Activated CD8-positive, alpha-beta T cell treated with anti-CD3 and anti-CD28 coated beads for 36 hours (primary cell): ENCODE data around the gene EARS2. TPM values are rescaled to one million over a fixed set of nuclear protein-coding genes. Genes with fewer than 3 reads are reported as not detected.

Experiments used
- ATAC-seq: fragments of 200-7000 bp; cut with Tn5 transposase; one replicate; pipeline ENCODE4 v1.10.0; 2021; ENCODE audit warnings: mild to moderate bottlenecking, moderate library complexity
- CTCF ChIA-PET: fragments of 350-600 bp; sonication (Branson Sonifier 250); formaldehyde crosslinking; loops from one replicate; lab custom pipeline; 2021; ENCODE audit warnings: antibody characterized with exemption; lab: Charles Lee
- POLR2A ChIA-PET: fragments of 350-600 bp; sonication (Branson Sonifier 250); formaldehyde crosslinking; loops from one replicate; lab custom pipeline; 2021; ENCODE audit warnings: antibody characterized with exemption; lab: Charles Lee
- DNase-seq: peaks from one replicate; pipeline ENCODE4 v3.0.0-alpha.2; 2020
- H3K27ac Mint-ChIP-seq: one replicate; pipeline ENCODE4 v1.8.0; 2021; ENCODE audit warnings: mild to moderate bottlenecking, mixed read lengths
- H3K27me3 Mint-ChIP-seq: one replicate; pipeline ENCODE4 v1.8.0; 2021; ENCODE audit warnings: mixed read lengths
- H3K36me3 Mint-ChIP-seq: one replicate; pipeline ENCODE4 v1.8.0; 2021; ENCODE audit warnings: low read depth, mixed read lengths
- H3K4me1 Mint-ChIP-seq: one replicate; pipeline ENCODE4 v1.8.0; 2021; ENCODE audit warnings: low read depth, mixed read lengths
- H3K4me3 Mint-ChIP-seq: one replicate; pipeline ENCODE4 v1.8.0; 2021; ENCODE audit warnings: mild to moderate bottlenecking, moderate library complexity, mixed read lengths
- H3K9me3 Mint-ChIP-seq: one replicate; pipeline ENCODE4 v1.8.0; 2021; ENCODE audit warnings: mixed read lengths
- CTCF ChIP-seq: fragments of 200-600 bp; IDR thresholded peaks from one replicate; pipeline ENCODE4 v1.8.0; 2022; ENCODE audit warnings: antibody characterized with exemption, mild to moderate bottlenecking
- intact Hi-C: fragments of 100-400 bp; cut with micrococcal nuclease; formaldehyde crosslinking; loops from one replicate; pipeline ENCODE4 v1.10.0; 2022
- total RNA-seq, 2 experiments: library from RNA; stranded (reverse); gene quantifications; one replicate each; pipeline ENCODE4 v1.2.3, GENCODE V29; 2021

Gene EARS2
- total RNA-seq, 2 experiments from 2014 or later, result 25.7 to 29.1 TPM

DNA sequence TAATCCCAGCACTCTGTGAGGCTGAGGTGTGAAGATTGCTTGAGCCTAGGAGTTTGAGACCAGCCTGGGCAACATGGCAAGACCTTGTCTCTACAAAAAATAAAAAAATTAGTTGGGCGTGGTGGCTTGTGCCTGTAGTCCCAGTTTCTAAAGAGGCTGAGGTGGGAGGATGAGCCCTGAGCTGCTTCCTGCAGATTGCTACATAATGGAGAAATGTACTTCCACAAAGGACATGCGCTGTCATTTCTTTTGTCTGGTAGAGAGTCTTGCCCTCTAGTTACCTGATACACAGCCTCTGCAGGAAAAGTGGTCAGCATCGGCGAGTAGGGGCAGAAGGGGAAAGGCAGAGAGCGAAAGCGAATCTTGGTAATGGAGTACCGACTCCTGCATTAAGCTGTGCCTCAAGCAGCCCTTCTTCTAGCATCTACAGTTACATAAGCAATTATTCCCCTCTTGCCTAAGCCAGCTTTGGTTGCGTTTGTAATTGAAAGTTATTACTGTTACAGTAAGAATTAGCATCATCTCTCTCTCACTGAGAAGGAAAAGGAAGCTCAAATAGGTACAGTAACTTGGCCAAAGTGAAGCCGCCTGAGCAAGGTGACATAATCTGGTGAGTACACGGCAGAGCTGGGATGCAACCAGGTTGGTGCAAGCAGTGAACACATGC lies 28.4 kb downstream of the EARS2 start:
- no peaks in the 10 kb centered on the region for H3K27me3 Mint-ChIP-seq
- peaks cover 34% of the 10 kb centered on the region for H3K36me3 Mint-ChIP-seq
- intact Hi-C loops, result no loop called here
- H3K4me1 Mint-ChIP-seq, result no peaks in the 10 kb centered on the region
- ATAC-seq, result no peak
- ChIA-PET POLR2A (interaction anchor here (1.4 kb wide), 1 partner anchor 11 kb away, joined by 3 read pairs; no protein-coding TSS in a partner anchor), CTCF (interaction anchor here (1.5 kb wide), 1 partner anchor 11 kb away, joined by 3 read pairs; no protein-coding TSS in a partner anchor)
- no peak overlapping the region for H3K4me3 Mint-ChIP-seq
- H3K9me3 Mint-ChIP-seq, result no peaks in the 10 kb centered on the region
- no peak for TF ChIP-seq CTCF
- DNase-seq, result no peak
- H3K27ac Mint-ChIP-seq, result no peak overlapping the region

GRCh38 chr16:23527961-23528643 lies 29.0 kb downstream of the EARS2 start:
- POLR2A ChIA-PET, result interaction anchor here (1.4 kb wide), 1 partner anchor 12 kb away, joined by 3 read pairs; no protein-coding TSS in a partner anchor
- no peak for ATAC-seq
- H3K9me3 Mint-ChIP-seq, result no peaks in the 10 kb centered on the region
- no peak for TF ChIP-seq CTCF
- H3K4me1 Mint-ChIP-seq, result no peaks in the 10 kb centered on the region
- CTCF ChIA-PET, result interaction anchor here (1.5 kb wide), 1 partner anchor 11 kb away, joined by 3 read pairs; no protein-coding TSS in a partner anchor
- intact Hi-C loops, result no loop called here
- no peak for DNase-seq
- H3K27me3 Mint-ChIP-seq, result no peaks in the 10 kb centered on the region
- peaks cover 34% of the 10 kb centered on the region for H3K36me3 Mint-ChIP-seq
- H3K4me3 Mint-ChIP-seq, result no peak overlapping the region
- no peak overlapping the region for H3K27ac Mint-ChIP-seq

DNA sequence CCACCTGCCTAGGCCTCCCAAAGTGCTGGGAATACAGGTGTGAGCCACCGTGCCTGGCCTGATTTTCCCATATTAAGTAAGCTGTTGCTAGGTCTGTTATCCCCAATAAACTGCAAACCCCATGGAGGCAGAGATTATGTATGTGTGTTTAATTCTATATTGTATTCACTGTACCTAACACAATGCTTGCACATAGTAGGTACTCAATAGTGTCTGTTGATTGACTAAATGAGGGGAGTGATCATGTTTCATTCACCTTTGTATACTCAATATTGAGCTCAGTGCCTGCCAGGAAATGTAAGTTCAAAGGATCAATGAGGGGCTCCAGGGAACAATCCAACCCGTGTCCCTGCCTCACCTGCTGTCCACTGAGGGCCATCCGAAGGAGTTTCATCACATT lies 32.3 kb downstream of the EARS2 start:
- POLR2A ChIA-PET, result interaction anchor here (0.9 to 1.0 kb wide), 2 partner anchors 33 to 61 kb away, joined by 3 read pairs; no protein-coding TSS in a partner anchor
- CTCF ChIA-PET, result no interaction called here
- DNase-seq (no peak), ATAC-seq (no peak)
- H3K4me1 Mint-ChIP-seq, result no peaks in the 10 kb centered on the region
- H3K4me3 Mint-ChIP-seq, result no peak overlapping the region
- H3K9me3 Mint-ChIP-seq, result no peaks in the 10 kb centered on the region
- no peak for TF ChIP-seq CTCF
- peaks cover 40% of the 10 kb centered on the region for H3K36me3 Mint-ChIP-seq
- no peaks in the 10 kb centered on the region for H3K27me3 Mint-ChIP-seq
- no peak overlapping the region for H3K27ac Mint-ChIP-seq
- intact Hi-C loops, result no loop called here

DNA sequence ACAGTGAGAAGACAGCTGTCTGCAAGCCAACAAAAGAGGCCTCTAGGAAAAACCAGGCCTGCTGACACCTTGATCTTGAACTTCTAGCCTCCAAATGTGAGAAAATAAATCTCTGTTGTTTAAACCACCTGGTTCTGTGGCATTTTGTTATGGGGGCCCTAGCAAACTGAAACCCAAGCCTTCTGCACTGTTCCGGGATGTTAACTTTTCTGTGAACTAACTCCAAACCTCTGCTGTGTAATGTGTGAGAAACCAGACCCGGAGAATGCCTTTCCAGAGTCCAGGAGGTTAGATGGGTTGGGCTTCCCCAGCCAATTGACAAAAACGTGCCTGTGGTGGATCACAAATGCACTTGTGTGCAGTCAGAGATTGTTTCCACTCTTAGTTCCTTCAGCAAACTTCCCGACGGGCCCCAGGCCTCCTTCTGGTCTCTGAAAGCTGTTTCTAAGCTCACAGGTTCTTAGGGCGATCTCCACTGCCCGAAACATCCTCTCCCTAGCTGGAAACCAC lies 33.2 kb downstream of the EARS2 start:
- Mint-ChIP-seq H3K27me3 (no peaks in the 10 kb centered on the region), H3K36me3 (peaks cover 43% of the 10 kb centered on the region), H3K4me3 (no peak overlapping the region), H3K27ac (no peak overlapping the region), H3K9me3 (no peaks in the 10 kb centered on the region), H3K4me1 (no peaks in the 10 kb centered on the region)
- POLR2A ChIA-PET, result interaction anchor here (1.0 kb wide), 1 partner anchor 34 kb away, joined by 3 read pairs; no protein-coding TSS in a partner anchor
- DNase-seq (no peak), ATAC-seq (no peak)
- intact Hi-C loops, result no loop called here
- CTCF ChIA-PET, result interaction anchor here (0.6 kb wide), 1 partner anchor 64 kb away, joined by 3 read pairs; no protein-coding TSS in a partner anchor
- no peak for TF ChIP-seq CTCF
